Hepatocyte (in vitro differentiated cells): ENCODE results near the gene ZBTB44. TPM values are rescaled to one million over a fixed set of nuclear protein-coding genes. Genes with fewer than 3 reads are reported as not detected.

ENCODE experiments used
- DNase-seq: peaks from one replicate; pipeline ENCODE4 v3.0.0-alpha.2; 2016; ENCODE audit warnings: low spot score
- H2AFZ ChIP-seq: fragments of 200-600 bp; sonication (generic); 2 replicates; pipeline ENCODE4 v1.6.0; 2016; ENCODE audit warnings: antibody characterized with exemption, mild to moderate bottlenecking
- H3K27ac ChIP-seq: fragments of 200-600 bp; sonication (generic); 2 replicates; pipeline ENCODE4 v1.5.1; 2016; ENCODE audit warnings: mild to moderate bottlenecking
- H3K27me3 ChIP-seq: fragments of 200-600 bp; sonication (generic); 2 replicates; pipeline ENCODE4 v1.6.1; 2016
- H3K36me3 ChIP-seq: fragments of 200-600 bp; sonication (generic); replicated peaks from 2 replicates; pipeline ENCODE4 v1.5.1; 2016; ENCODE audit warnings: low read depth; ENCODE audit not compliant: insufficient read depth
- H3K4me1 ChIP-seq: fragments of 200-600 bp; sonication (generic); 2 replicates; pipeline ENCODE4 v1.5.1; 2016; ENCODE audit warnings: mild to moderate bottlenecking, moderate library complexity; ENCODE audit not compliant: insufficient read depth
- H3K4me2 ChIP-seq: fragments of 200-600 bp; sonication (generic); 2 replicates; pipeline ENCODE4 v1.6.0; 2016
- H3K4me3 ChIP-seq: fragments of 200-600 bp; sonication (generic); 2 replicates; pipeline ENCODE4 v1.5.1; 2016; ENCODE audit warnings: mild to moderate bottlenecking
- H3K79me2 ChIP-seq: fragments of 200-600 bp; sonication (generic); 2 replicates; pipeline ENCODE4 v1.6.0; 2017; ENCODE audit warnings: mild to moderate bottlenecking
- H3K9me2 ChIP-seq: fragments of 200-600 bp; sonication (generic); replicated peaks from 2 replicates; pipeline ENCODE4 v1.6.0; 2017; ENCODE audit warnings: mild to moderate bottlenecking; ENCODE audit not compliant: insufficient read depth
- H3K9me3 ChIP-seq: fragments of 200-600 bp; sonication (generic); 2 replicates; pipeline ENCODE4 v1.5.1; 2016; ENCODE audit warnings: low read depth, mild to moderate bottlenecking
- H4K20me1 ChIP-seq: fragments of 200-600 bp; sonication (generic); 2 replicates; pipeline ENCODE4 v1.6.0; 2016; ENCODE audit warnings: mild to moderate bottlenecking; ENCODE audit not compliant: insufficient read depth, poor library complexity, severe bottlenecking
- CTCF ChIP-seq: fragments of 200-600 bp; sonication (generic); IDR thresholded peaks from 2 replicates; pipeline ENCODE4 v1.5.1; 2016; ENCODE audit warnings: antibody characterized with exemption, mild to moderate bottlenecking; ENCODE audit not compliant: poor library complexity
- EZH2 ChIP-seq: fragments of 200-600 bp; sonication (generic); IDR thresholded peaks from 2 replicates; pipeline ENCODE4 v1.6.1; 2016; ENCODE audit warnings: antibody characterized with exemption, mild to moderate bottlenecking, borderline replicate concordance
- EZH2phosphoT487 ChIP-seq: fragments of 200-600 bp; sonication (generic); IDR thresholded peaks from one replicate; pipeline ENCODE4 v1.6.1; 2018; ENCODE audit warnings: antibody characterized with exemption, mild to moderate bottlenecking, low read depth, moderate library complexity; ENCODE audit not compliant: unreplicated experiment, severe bottlenecking
- WGBS: methylation state at CpG from one replicate; pipeline ENCODE4 v1.1.6; 2016; ENCODE audit warnings: low lambda C conversion rate; ENCODE audit errors: missing lambda C conversion rate; 5-methylcytosine and 5-hydroxymethylcytosine counted together
- polyA plus RNA-seq: library from polyadenylated mRNA; unstranded; fragments of >200 nt; fragmentation: Nextera tagmentation; extraction: Ambion mirVana; gene quantifications from 2 replicates; pipeline ENCODE4 v1.2.1, GENCODE V29; 2016
- total RNA-seq: library from RNA; depleted of rRNA; stranded (reverse); fragments of >200 nt; gene quantifications from 2 replicates; pipeline ENCODE4 v1.2.3, GENCODE V29; 2014

The ZBTB44 gene
- total and polyA plus RNA-seq, 2 experiments from 2014 or later = 7.3 to 53.8 TPM

- Histone ChIP-seq H3K4me2 (no peak overlapping the region), H3K79me2 (no peaks in the 10 kb centered on the region), H3K27me3 (no peaks in the 10 kb centered on the region), H3K27ac (no peak overlapping the region), H4K20me1 (no peaks in the 10 kb centered on the region), H3K9me2 (no peaks in the 10 kb centered on the region), H2AFZ (no peak overlapping the region), H3K9me3 (no peaks in the 10 kb centered on the region), H3K4me3 (no peak overlapping the region), H3K4me1 (no peaks in the 10 kb centered on the region), H3K36me3 (no peaks in the 10 kb centered on the region)
- 78% methylated on average over 1 of the region's 1 CpG for WGBS
- TF ChIP-seq EZH2phosphoT487 (no peak), CTCF (no peak)
- DNase-seq = no peak
Measured at GRCh38 chr11:130347261-130347660, 32.5 kb upstream of the ZBTB44 start.

- H4K20me1 ChIP-seq = no peaks in the 10 kb centered on the region
- no peak overlapping the region for H3K4me3 ChIP-seq
- H3K27ac ChIP-seq = no peak overlapping the region
- no peaks in the 10 kb centered on the region for H3K9me3 ChIP-seq
- no peaks in the 10 kb centered on the region for H3K27me3 ChIP-seq
- H2AFZ ChIP-seq = no peak overlapping the region
- no peak for TF ChIP-seq CTCF
- TF ChIP-seq EZH2 = no peak
- TF ChIP-seq EZH2phosphoT487 = no peak
- no peak for DNase-seq
- no peaks in the 10 kb centered on the region for H3K9me2 ChIP-seq
- no peaks in the 10 kb centered on the region for H3K36me3 ChIP-seq
- H3K4me2 ChIP-seq = no peak overlapping the region
- no peaks in the 10 kb centered on the region for H3K4me1 ChIP-seq
- no peaks in the 10 kb centered on the region for H3K79me2 ChIP-seq
- whole genome bisulfite sequencing = 97% methylated on average over 1 of the region's 1 CpG
Measured at GRCh38 chr11:130344841-130345240, 30.1 kb upstream of the ZBTB44 start.

- TF ChIP-seq CTCF (no peak), EZH2 (no peak), EZH2phosphoT487 (no peak)
- H3K79me2 ChIP-seq = no peaks in the 10 kb centered on the region
- H3K27me3 ChIP-seq = no peaks in the 10 kb centered on the region
- DNase-seq = no peak
- no peak overlapping the region for H3K27ac ChIP-seq
- no peaks in the 10 kb centered on the region for H3K9me3 ChIP-seq
- H3K4me1 ChIP-seq = no peaks in the 10 kb centered on the region
- H4K20me1 ChIP-seq = no peaks in the 10 kb centered on the region
- no peaks in the 10 kb centered on the region for H3K9me2 ChIP-seq
- no peaks in the 10 kb centered on the region for H3K36me3 ChIP-seq
- no peak overlapping the region for H2AFZ ChIP-seq
- H3K4me2 ChIP-seq = no peak overlapping the region
- H3K4me3 ChIP-seq = no peak overlapping the region
- WGBS = 58% methylated on average over 3 of the region's 3 CpGs
Measured at GRCh38 chr11:130340671-130341319, 26.1 kb upstream of the ZBTB44 start.
